Measurements from ENCODE around the gene CD6.

The CD6 gene

GRCh38 chr11:60934790-60935605, 36.5 kb upstream of the CD6 start:
- no peak for DNase-seq (ENCODE audit: low read depth)

GRCh38 chr11:60935676-60936442, 35.6 kb upstream of the CD6 start:
- no peak for DNase-seq (ENCODE audit: low read depth)

- DNase-seq (ENCODE audit: low read depth) = no peak
These were observed 34.9 kb upstream of the CD6 start for GRCh38 chr11:60936467-60937143.

- DNase-seq (ENCODE audit: low read depth) = no peak
These were observed 34.3 kb upstream of the CD6 start for GRCh38 chr11:60937144-60937527.

- no peak for DNase-seq (ENCODE audit: low read depth)
These were observed 33.7 kb upstream of the CD6 start for GRCh38 chr11:60937811-60938210.

GRCh38 chr11:60938500-60938899, 33.0 kb upstream of the CD6 start:
- DNase-seq (ENCODE audit: low read depth) = no peak

- DNase-seq (ENCODE audit: low read depth) = no peak
These were observed 32.2 kb upstream of the CD6 start for GRCh38 chr11:60939301-60939700.

- no peak for DNase-seq (ENCODE audit: low read depth)
These were observed 31.6 kb upstream of the CD6 start for GRCh38 chr11:60939855-60940254.

GRCh38 chr11:60941371-60942119, 29.9 kb upstream of the CD6 start:
- no peak for DNase-seq (ENCODE audit: low read depth)

- no peak for DNase-seq (ENCODE audit: low read depth)
These were observed 29.3 kb upstream of the CD6 start for GRCh38 chr11:60942219-60942618.

GRCh38 chr11:60942970-60943565, 28.4 kb upstream of the CD6 start:
- no peak for DNase-seq (ENCODE audit: low read depth)

GRCh38 chr11:60944490-60945294, 26.8 kb upstream of the CD6 start:
- DNase-seq (ENCODE audit: low read depth) = no peak

- no peak for DNase-seq (ENCODE audit: low read depth)
These were observed 26.2 kb upstream of the CD6 start for GRCh38 chr11:60945295-60945667.

- no peak for DNase-seq (ENCODE audit: low read depth)
These were observed 24.7 kb upstream of the CD6 start for GRCh38 chr11:60946601-60947264.

GRCh38 chr11:60947700-60948099, 23.8 kb upstream of the CD6 start:
- no peak for DNase-seq (ENCODE audit: low read depth)

- no peak for DNase-seq (ENCODE audit: low read depth)
These were observed 23.2 kb upstream of the CD6 start for GRCh38 chr11:60948250-60948649.

- DNase-seq (ENCODE audit: low read depth) = no peak
These were observed 21.5 kb upstream of the CD6 start for GRCh38 chr11:60950024-60950423.

GRCh38 chr11:60950933-60951605, 20.4 kb upstream of the CD6 start:
- no peak for DNase-seq (ENCODE audit: low read depth)

GRCh38 chr11:60951606-60951903, 19.9 kb upstream of the CD6 start:
- no peak for DNase-seq (ENCODE audit: low read depth)
